ENCODE results near the gene ERRFI1. TPM values are rescaled to one million over a fixed set of nuclear protein-coding genes. Genes with fewer than 3 reads are reported as not detected.

Gene ERRFI1, protein sequence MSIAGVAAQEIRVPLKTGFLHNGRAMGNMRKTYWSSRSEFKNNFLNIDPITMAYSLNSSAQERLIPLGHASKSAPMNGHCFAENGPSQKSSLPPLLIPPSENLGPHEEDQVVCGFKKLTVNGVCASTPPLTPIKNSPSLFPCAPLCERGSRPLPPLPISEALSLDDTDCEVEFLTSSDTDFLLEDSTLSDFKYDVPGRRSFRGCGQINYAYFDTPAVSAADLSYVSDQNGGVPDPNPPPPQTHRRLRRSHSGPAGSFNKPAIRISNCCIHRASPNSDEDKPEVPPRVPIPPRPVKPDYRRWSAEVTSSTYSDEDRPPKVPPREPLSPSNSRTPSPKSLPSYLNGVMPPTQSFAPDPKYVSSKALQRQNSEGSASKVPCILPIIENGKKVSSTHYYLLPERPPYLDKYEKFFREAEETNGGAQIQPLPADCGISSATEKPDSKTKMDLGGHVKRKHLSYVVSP
- total RNA-seq (2014; rRNA removed; shearing (Covaris generic)), result 50.8 and 55.1 TPM in 2 replicates
- polyA plus RNA-seq (2016; fragmentation: Nextera tagmentation; extraction: Ambion mirVana), result 29.7 and 31.3 TPM in 2 replicates

DNA sequence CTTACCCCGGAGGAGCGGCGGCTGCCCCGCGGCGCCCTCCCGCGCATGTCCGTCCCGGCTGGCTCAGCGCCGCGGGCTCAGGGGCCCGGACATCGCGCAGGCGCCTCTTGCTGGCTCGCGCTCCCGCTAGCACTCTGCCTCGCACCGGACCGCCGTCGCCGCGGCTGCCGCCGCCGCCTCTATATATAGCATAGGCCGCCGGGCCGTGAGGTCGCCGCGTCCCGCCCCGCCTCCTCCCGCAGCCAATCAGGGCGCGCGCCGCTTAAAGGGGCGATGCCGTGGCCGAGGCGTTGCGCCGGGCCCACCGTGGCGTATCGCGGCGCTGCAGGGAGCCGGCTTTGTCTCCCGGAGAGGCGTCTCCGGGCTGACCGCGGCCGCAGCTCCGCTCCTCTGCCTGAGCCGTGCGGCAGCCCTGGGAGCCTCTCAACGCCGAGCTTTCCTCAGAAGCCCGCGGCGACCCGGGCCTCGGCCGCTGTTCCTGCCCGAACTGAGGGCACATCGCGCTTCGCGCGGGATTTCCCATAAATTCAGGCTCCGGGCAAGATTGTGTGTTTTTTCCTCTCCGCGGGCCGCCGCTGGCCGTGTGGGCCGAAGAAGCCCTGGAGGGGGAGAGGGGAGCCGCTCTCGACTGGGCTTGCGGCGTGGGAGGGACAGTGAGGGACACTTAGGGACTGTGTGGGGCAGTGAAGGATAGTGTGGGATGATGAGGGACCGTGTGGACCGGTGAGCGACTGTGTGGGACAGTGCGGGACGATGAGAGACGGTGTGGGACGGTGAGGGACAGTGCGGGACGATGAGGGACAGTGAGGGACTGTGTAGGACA is at the start of gene ERRFI1:
TSS of gene ERRFI1 (minus strand) at position 157 of the 823 bp plus-strand sequence. CDS start 10,690 bp downstream, outside the sequence.
- Histone ChIP-seq H3K4me1 (ENCODE audit: insufficient read depth) (peaks cover 48% of the 10 kb centered on the region), H3K4me2 (ENCODE audit: unreplicated experiment) (peak within 1 kb of the TSS; percentile 92), H3K79me2 (ENCODE audit: insufficient read depth) (peaks cover 46% of the 10 kb centered on the region), H3K27ac (peak within 1 kb of the TSS; percentile 85), H3K9me2 (ENCODE audit: insufficient read depth) (no peaks in the 10 kb centered on the region), H2AFZ (peak within 1 kb of the TSS; percentile 77), H3K36me3 (ENCODE audit: low read depth) (no peaks in the 10 kb centered on the region), H3K27me3 (replicated peaks; ENCODE audit: insufficient read depth) (no peaks in the 10 kb centered on the region), H3K9ac (peak within 1 kb of the TSS; percentile 83), H3F3A (ENCODE audit: insufficient read depth) (peaks cover 44% of the 10 kb centered on the region), H3K4me3 (peak within 1 kb of the TSS; percentile 80), H4K20me1 (ENCODE audit: insufficient read depth) (peaks cover 7% of the 10 kb centered on the region; the same call in 1 of the 2 replicates), H3K9me3 (ENCODE audit: low read depth) (no peaks in the 10 kb centered on the region)
- WGBS, 2 experiments (ENCODE audit: low coverage in 1 of 2, low lambda C conversion rate in 2 of 2, missing lambda C conversion rate in 2 of 2), result 6 to 10% methylated on average over 71 to 84 of the region's 98 CpGs
- in situ Hi-C loops (cut with MboI), result loop anchor here (25.0 kb wide), 1 partner anchor 211 kb away; no protein-coding TSS in a partner anchor
- DNase-seq, result peak; percentile 97
- no peak for TF ChIP-seq EZH2phosphoT487 (IDR thresholded peaks at IDR 0.05; ENCODE audit: insufficient read depth, low read depth)
- no peak for TF ChIP-seq EZH2 (IDR thresholded peaks at IDR 0.05; ENCODE audit: insufficient read depth, poor library complexity, severe bottlenecking)

DNA sequence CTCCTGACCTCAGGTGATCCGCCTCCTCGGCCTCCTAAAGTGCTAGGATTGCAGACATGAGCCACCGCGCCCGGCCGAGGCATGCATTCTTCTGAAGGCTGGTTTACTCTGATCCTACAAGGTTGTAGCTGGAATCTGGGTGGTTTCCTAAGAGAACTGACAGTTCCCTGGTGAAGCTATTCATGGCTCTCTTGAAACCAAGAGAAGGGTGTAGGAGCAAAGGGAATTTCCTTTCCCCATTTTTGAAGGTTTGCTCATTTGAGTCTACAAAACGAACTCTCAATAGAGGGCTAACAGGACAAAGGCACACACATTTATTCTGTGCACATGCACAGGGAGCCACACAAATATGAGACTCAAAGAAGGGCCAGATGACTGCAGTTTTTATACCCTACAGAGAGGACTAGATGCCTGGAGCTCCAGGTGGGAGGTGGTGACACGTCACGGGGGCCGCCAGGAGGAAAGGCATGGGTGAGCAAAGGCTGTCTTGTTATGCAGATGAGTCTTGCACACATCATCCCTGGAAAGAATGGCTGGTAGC is 49.5 kb upstream of the ERRFI1 start:
- peak; percentile 12 for DNase-seq
- Histone ChIP-seq H3K4me3 (no peak overlapping the region), H2AFZ (no peak overlapping the region), H4K20me1 (ENCODE audit: insufficient read depth) (no peaks in the 10 kb centered on the region), H3K27me3 (replicated peaks; ENCODE audit: insufficient read depth) (no peaks in the 10 kb centered on the region), H3K9ac (no peak overlapping the region), H3F3A (ENCODE audit: insufficient read depth) (peaks cover 31% of the 10 kb centered on the region), H3K36me3 (ENCODE audit: low read depth) (no peaks in the 10 kb centered on the region), H3K9me2 (ENCODE audit: insufficient read depth) (no peaks in the 10 kb centered on the region), H3K4me2 (ENCODE audit: unreplicated experiment) (no peak overlapping the region), H3K9me3 (ENCODE audit: low read depth) (no peaks in the 10 kb centered on the region), H3K27ac (no peak overlapping the region), H3K4me1 (ENCODE audit: insufficient read depth) (peaks cover 39% of the 10 kb centered on the region), H3K79me2 (ENCODE audit: insufficient read depth) (no peaks in the 10 kb centered on the region)
- in situ Hi-C loops (cut with MboI), result no loop called here
- 92% methylated on average over 10 of the region's 10 CpGs for WGBS, 2 experiments (ENCODE audit: low coverage in 1 of 2, low lambda C conversion rate in 2 of 2, missing lambda C conversion rate in 2 of 2)
- TF ChIP-seq EZH2 (IDR thresholded peaks at IDR 0.05; ENCODE audit: insufficient read depth, poor library complexity, severe bottlenecking), result no peak
- TF ChIP-seq EZH2phosphoT487 (IDR thresholded peaks at IDR 0.05; ENCODE audit: insufficient read depth, low read depth), result no peak

DNA sequence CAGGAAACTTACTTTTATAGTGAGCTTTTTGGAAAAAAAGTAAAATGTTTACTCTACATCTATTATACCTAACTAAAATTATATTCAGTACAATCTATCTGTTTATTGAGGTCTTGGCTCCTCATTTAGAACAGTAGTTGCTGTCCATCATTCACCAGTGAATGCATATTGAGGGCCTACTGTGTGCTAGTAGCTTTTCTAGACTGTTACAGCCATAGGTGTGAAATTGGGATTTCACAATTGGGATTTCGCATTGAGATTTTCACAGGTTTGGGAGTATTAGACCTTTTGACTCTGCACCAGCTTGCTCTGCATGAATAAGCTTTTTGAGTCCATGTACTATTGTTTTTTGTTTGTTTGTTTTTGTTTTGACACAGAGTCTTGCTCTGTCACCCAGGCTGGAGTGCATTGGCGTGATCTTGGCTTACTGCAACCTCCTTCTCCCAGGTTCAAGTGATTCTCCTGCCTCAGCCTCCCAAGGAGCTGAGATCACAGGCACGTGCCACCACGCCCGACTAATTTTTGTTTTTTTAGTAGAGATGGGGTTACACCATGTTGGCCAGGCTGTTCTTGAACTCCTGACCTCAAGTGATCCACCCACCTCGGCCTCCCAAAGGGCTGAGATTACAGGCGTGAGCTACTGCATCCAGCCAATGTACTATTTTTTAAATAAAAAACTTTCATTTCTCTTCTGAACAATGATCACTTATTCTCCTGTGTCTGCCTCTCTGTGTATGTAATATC is 47.2 kb upstream of the ERRFI1 start:
- Histone ChIP-seq H3K36me3 (ENCODE audit: low read depth) (no peaks in the 10 kb centered on the region), H3K9me2 (ENCODE audit: insufficient read depth) (no peaks in the 10 kb centered on the region), H3K27me3 (replicated peaks; ENCODE audit: insufficient read depth) (no peaks in the 10 kb centered on the region), H3K4me2 (ENCODE audit: unreplicated experiment) (no peak overlapping the region), H3K4me1 (ENCODE audit: insufficient read depth) (peaks cover 29% of the 10 kb centered on the region), H2AFZ (no peak overlapping the region), H3K9ac (no peak overlapping the region), H3K9me3 (ENCODE audit: low read depth) (no peaks in the 10 kb centered on the region), H4K20me1 (ENCODE audit: insufficient read depth) (no peaks in the 10 kb centered on the region), H3K27ac (no peak overlapping the region), H3F3A (ENCODE audit: insufficient read depth) (peaks cover 21% of the 10 kb centered on the region), H3K4me3 (no peak overlapping the region), H3K79me2 (ENCODE audit: insufficient read depth) (no peaks in the 10 kb centered on the region)
- no peak for DNase-seq
- no peak for TF ChIP-seq EZH2 (IDR thresholded peaks at IDR 0.05; ENCODE audit: insufficient read depth, poor library complexity, severe bottlenecking)
- TF ChIP-seq EZH2phosphoT487 (IDR thresholded peaks at IDR 0.05; ENCODE audit: insufficient read depth, low read depth), result no peak
- WGBS, 2 experiments (ENCODE audit: low coverage in 1 of 2, low lambda C conversion rate in 2 of 2, missing lambda C conversion rate in 2 of 2), result 79 to 84% methylated on average over 7 of the region's 7 CpGs
- in situ Hi-C loops (cut with MboI), result no loop called here
